ENCODE measurements around the gene NUDT19. TPM values are rescaled to one million over a fixed set of nuclear protein-coding genes. Genes with fewer than 3 reads are reported as not detected.

NUDT19 gene
- total and polyA plus RNA-seq, 9 of the 15 experiments (the other 6 are each of a cell fraction or from before 2014, with no cell fraction given) = 9.6 to 38.6 (median 14.4) TPM

GRCh38 chr19:32674931-32675719 is 16.5 kb upstream of the NUDT19 start, which contains the start of gene ANKRD27 (continued):
- TF ChIP-seq CBX8 (IDR thresholded peaks at IDR 0.05; ENCODE audit: borderline replicate concordance, extremely low read depth, low read depth, low read length, poor library complexity, severe bottlenecking) (no peak), SUPT5H (IDR thresholded peaks at IDR 0.05) (peak; percentile 72; the same call in 1 of the 2 replicates), XRCC4 (IDR thresholded peaks at IDR 0.05; ENCODE audit: extremely low read depth, insufficient read depth, insufficient read length) (no peak), DACH1 (IDR thresholded peaks at IDR 0.05; ENCODE audit: partially characterized antibody) (peak; percentile 38), LCOR (CRISPR knock-in tag; IDR thresholded peaks at IDR 0.05) (no peak), POLR2G (IDR thresholded peaks at IDR 0.05; ENCODE audit: low read depth, low read length) (peak; percentile 83), TFAM (CRISPR knock-in tag; conservative IDR thresholded peaks at IDR 0.05) (no peak), ETV6 (IDR thresholded peaks at IDR 0.05; ENCODE audit: borderline replicate concordance in 1 of 2, low read depth in 2 of 2, low read length in 1 of 2) (no peak), ETV6 (CRISPR knock-in tag; IDR thresholded peaks at IDR 0.05; ENCODE audit: borderline replicate concordance) (no peak), MNT (conservative IDR thresholded peaks at IDR 0.05) (peak; percentile 68 to 81; a peak in 3 of 4 replicates), HDAC2 (IDR thresholded peaks at IDR 0.05) (0 out of 2 replicates have a peak, but pooled peaks have one; percentile 48), ASH1L (IDR thresholded peaks at IDR 0.05; ENCODE audit: borderline replicate concordance, low read depth, partially characterized antibody) (peak; percentile 88), PRDM10 (IDR thresholded peaks at IDR 0.05; ENCODE audit: partially characterized antibody) (peak; percentile 61), BRD9 (IDR thresholded peaks at IDR 0.05; ENCODE audit: low read depth, partially characterized antibody) (no peak), ZNF23 (CRISPR knock-in tag; IDR thresholded peaks at IDR 0.05) (no peak), EP400 (IDR thresholded peaks at IDR 0.05) (peak; percentile 52; the same call in 1 of the 2 replicates), ZNF232 (CRISPR knock-in tag; IDR thresholded peaks at IDR 0.05) (no peak), ZNF239 (CRISPR knock-in tag; IDR thresholded peaks at IDR 0.05) (no peak), BCOR (IDR thresholded peaks at IDR 0.05) (peak; percentile 77), VEZF1 (CRISPR knock-in tag; IDR thresholded peaks at IDR 0.05) (peak; percentile 85), MBD2 (IDR thresholded peaks at IDR 0.05; ENCODE audit: borderline replicate concordance, low read depth) (peak; percentile 95), HDAC1 (IDR thresholded peaks at IDR 0.05) (peak in 1 of 2 experiments; percentile 59; a peak in 2 of 4 replicates)

Measured in K562 (cell line).